ENCODE measurements around the gene INHBC. TPM values are rescaled to one million over a fixed set of nuclear protein-coding genes. Genes with fewer than 3 reads are reported as not detected.

The INHBC gene
- total RNA-seq, 2 experiments from 2014 or later: 0.20 to 0.33 TPM

DNA sequence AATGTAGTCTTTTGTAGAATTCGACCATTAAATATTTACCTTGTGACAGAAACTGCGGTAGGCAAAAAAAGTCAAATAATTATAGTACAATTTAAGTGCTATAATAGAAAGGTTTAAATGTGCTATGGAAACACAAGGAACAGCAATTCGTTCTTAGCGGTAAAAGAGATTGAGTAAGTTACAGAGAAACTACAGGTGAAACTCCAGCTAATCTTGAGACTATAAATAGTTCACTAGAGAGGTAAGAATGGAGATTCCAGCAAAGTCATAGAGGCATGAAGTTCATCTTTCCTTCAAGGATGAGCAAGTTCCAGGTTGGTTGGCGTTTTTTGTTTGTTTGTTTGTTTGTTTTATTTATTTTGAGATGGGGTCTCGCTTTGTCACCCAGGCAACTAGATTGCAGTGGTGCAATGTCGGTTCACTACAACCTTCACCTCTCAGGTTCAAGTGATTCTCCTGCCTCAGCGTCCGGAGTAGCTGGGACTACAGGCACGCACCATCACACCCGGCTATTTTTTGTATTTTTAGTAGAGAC, 2.9 kb upstream of the INHBC start:
- DNase-seq: no peak
- POLR2A ChIA-PET: interaction anchor here (1.3 kb wide), 1 partner anchor 27 kb away, joined by 7 read pairs; the partner anchor contains the start of gene GLI1
- CTCF ChIA-PET: interaction anchor here (1.3 to 2.0 kb wide), 2 partner anchors 24 to 27 kb away, joined by 3 to 6 read pairs; partner anchors contain the start of gene GLI1

DNA sequence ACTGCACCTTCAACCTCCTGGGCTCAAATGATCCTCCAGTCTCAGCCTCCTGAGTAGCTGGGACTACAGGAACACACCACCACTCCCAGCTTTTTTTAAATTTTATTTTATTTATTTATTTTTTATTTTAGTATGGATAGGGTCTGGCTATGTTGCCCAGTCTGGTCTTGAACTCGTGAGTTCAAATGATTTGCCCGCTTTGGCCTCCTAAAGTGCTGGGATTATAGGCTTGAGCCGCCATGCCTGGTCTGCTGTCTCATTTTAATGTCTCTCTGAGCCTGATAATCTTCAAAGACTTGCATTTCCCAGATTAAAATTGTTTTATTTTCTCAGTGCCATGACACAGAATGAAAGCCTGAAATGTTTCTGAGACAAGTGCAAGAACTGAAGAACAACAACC, 1.2 kb upstream of the INHBC start:
- H3K4me3 Mint-ChIP-seq: no peak overlapping the region

More for the DNA sequence above, 2.9 kb upstream of the INHBC start:
- peak overlapping the region; percentile 70 for H3K4me3 ChIP-seq (ENCODE audit: low read length)
- no peak for ATAC-seq (ENCODE audit: poor library complexity)
- no peaks in the 10 kb centered on the region for H3K36me3 ChIP-seq (ENCODE audit: insufficient read depth, low read length)
- Mint-ChIP-seq H3K27me3 (no peaks in the 10 kb centered on the region), H3K4me1 (ENCODE audit: low read depth) (peaks cover 36% of the 10 kb centered on the region), H3K4me3 (peak overlapping the region; percentile 97), H3K9me3 (no peaks in the 10 kb centered on the region), H3K36me3 (ENCODE audit: low read depth) (peaks cover 15% of the 10 kb centered on the region), H3K27ac (peak overlapping the region; percentile 99)
- H3K27ac ChIP-seq (ENCODE audit: low read depth in 1 of 2, low read length in 2 of 2): peak overlapping the region; percentile 82 to 94
- H3K9me3 ChIP-seq (ENCODE audit: control insufficient read depth in 1 of 2, insufficient read depth in 1 of 2, low read length in 2 of 2): no peaks in the 10 kb centered on the region
- peaks cover 29% of the 10 kb centered on the region for H3K4me1 ChIP-seq (ENCODE audit: insufficient read depth, low read length)
- no peaks in the 10 kb centered on the region for H3K27me3 ChIP-seq (ENCODE audit: control insufficient read depth in 1 of 2, insufficient read depth in 2 of 2, low read length in 2 of 2)
- intact Hi-C loops (cut with DNase I, micrococcal nuclease): no loop called here
- TF ChIP-seq, protein P1, sequence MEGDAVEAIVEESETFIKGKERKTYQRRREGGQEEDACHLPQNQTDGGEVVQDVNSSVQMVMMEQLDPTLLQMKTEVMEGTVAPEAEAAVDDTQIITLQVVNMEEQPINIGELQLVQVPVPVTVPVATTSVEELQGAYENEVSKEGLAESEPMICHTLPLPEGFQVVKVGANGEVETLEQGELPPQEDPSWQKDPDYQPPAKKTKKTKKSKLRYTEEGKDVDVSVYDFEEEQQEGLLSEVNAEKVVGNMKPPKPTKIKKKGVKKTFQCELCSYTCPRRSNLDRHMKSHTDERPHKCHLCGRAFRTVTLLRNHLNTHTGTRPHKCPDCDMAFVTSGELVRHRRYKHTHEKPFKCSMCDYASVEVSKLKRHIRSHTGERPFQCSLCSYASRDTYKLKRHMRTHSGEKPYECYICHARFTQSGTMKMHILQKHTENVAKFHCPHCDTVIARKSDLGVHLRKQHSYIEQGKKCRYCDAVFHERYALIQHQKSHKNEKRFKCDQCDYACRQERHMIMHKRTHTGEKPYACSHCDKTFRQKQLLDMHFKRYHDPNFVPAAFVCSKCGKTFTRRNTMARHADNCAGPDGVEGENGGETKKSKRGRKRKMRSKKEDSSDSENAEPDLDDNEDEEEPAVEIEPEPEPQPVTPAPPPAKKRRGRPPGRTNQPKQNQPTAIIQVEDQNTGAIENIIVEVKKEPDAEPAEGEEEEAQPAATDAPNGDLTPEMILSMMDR (IDR thresholded peaks at IDR 0.05): no peak

DNA sequence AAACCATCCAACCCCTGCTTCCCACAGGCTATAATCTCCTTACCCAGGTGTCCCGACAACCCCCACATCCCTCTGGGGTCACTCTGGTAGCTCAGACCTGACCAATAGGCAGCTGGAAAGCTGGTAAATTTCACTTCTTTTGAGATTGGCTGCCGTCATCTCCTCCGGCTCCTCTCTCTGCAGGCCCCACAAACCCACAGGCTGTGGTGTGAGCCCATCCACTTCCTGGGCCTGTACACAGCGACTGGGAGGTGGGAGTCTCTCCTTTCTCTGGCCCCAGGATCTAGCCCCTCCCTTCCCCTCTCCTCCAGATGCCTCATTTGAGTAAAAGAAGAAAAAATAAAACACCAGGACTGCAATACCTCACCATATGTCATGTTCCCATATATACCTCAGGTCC, 709 bp downstream of the INHBC start:
- peak in 1 of 14 experiments; percentile 10 for DNase-seq
- Mint-ChIP-seq H3K4me1 (ENCODE audit: low read depth) (peaks cover 12% of the 10 kb centered on the region), H3K36me3 (ENCODE audit: low read depth) (peaks cover 6% of the 10 kb centered on the region), H3K27me3 (no peaks in the 10 kb centered on the region), H3K27ac (peak overlapping the region; percentile 12), H3K9me3 (no peaks in the 10 kb centered on the region), H3K4me3 (no peak overlapping the region)
- ChIA-PET POLR2A (interaction anchor here (2.0 kb wide), 1 partner anchor 23 kb away, joined by 8 read pairs; the partner anchor contains the start of gene GLI1), CTCF (no interaction called here)
- TF ChIP-seq, protein P1 (IDR thresholded peaks at IDR 0.05): no peak
- Histone ChIP-seq H3K4me3 (ENCODE audit: low read length) (no peak overlapping the region), H3K27me3 (ENCODE audit: control insufficient read depth in 1 of 2, insufficient read depth in 2 of 2, low read length in 2 of 2) (no peaks in the 10 kb centered on the region), H3K9me3 (ENCODE audit: control insufficient read depth in 1 of 2, insufficient read depth in 1 of 2, low read length in 2 of 2) (no peaks in the 10 kb centered on the region), H3K4me1 (ENCODE audit: insufficient read depth, low read length) (peaks cover 9% of the 10 kb centered on the region), H3K36me3 (ENCODE audit: insufficient read depth, low read length) (no peaks in the 10 kb centered on the region), H3K27ac (ENCODE audit: low read depth in 1 of 2, low read length in 2 of 2) (no peak overlapping the region)
- no peak for ATAC-seq (ENCODE audit: poor library complexity)
- intact Hi-C loops (cut with DNase I, micrococcal nuclease): loop anchor here in 1 of 2 experiments (2.0 kb wide), 1 partner anchor 20 kb away; the partner anchor contains the start of gene INHBE

More for the DNA sequence above, 1.2 kb upstream of the INHBC start:
- ChIA-PET CTCF (interaction anchor here (0.9 to 1.1 kb wide), 2 partner anchors 26 to 194 kb away, joined by 3 to 5 read pairs; partner anchors contain the start of gene GLI1), POLR2A (interaction anchor here (0.9 to 2.0 kb wide), 2 partner anchors 25 to 44 kb away, joined by 3 to 8 read pairs; partner anchors contain the start of gene GLI1)
- no peak for ATAC-seq (ENCODE audit: poor library complexity)
- Histone ChIP-seq H3K27ac (ENCODE audit: low read depth in 1 of 2, low read length in 2 of 2) (no peak overlapping the region), H3K9me3 (ENCODE audit: control insufficient read depth in 1 of 2, insufficient read depth in 1 of 2, low read length in 2 of 2) (no peaks in the 10 kb centered on the region), H3K4me3 (ENCODE audit: low read length) (no peak overlapping the region), H3K4me1 (ENCODE audit: insufficient read depth, low read length) (peaks cover 25% of the 10 kb centered on the region), H3K36me3 (ENCODE audit: insufficient read depth, low read length) (no peaks in the 10 kb centered on the region), H3K27me3 (ENCODE audit: control insufficient read depth in 1 of 2, insufficient read depth in 2 of 2, low read length in 2 of 2) (no peaks in the 10 kb centered on the region)
- H3K36me3 Mint-ChIP-seq (ENCODE audit: low read depth): peaks cover 15% of the 10 kb centered on the region
- no peaks in the 10 kb centered on the region for H3K27me3 Mint-ChIP-seq
- H3K9me3 Mint-ChIP-seq: no peaks in the 10 kb centered on the region
- DNase-seq: no peak
- TF ChIP-seq, protein P1 (IDR thresholded peaks at IDR 0.05): no peak
- intact Hi-C loops (cut with DNase I, micrococcal nuclease): no loop called here
- H3K4me1 Mint-ChIP-seq (ENCODE audit: low read depth): peaks cover 25% of the 10 kb centered on the region
- no peak overlapping the region for H3K27ac Mint-ChIP-seq
